Activated CD4-positive, alpha-beta T cell treated with anti-CD3 and anti-CD28 coated beads for 1 hour (primary cell): ENCODE measurements around the gene CDC5L.
"Not testable (repeated sequence)": the region's sequence is repeated elsewhere in the genome, so short reads cannot be mapped to it uniquely, and the experiment has no call there.

Experiments used
- DNase-seq: peaks from one replicate; pipeline ENCODE4 v3.0.0-alpha.2; 2020

CDC5L gene

GRCh38 chr6:44387346-44388134 lies at the start of gene CDC5L:
TSS of gene CDC5L (plus strand) at chr6:44387706. CDS start at chr6:44387824, 118 bp downstream.
- DNase-seq, result peak; percentile 84

GRCh38 chr6:44338228-44339122 lies 49.0 kb upstream of the CDC5L start:
- peak; percentile 46 for DNase-seq

- DNase-seq, result no peak
Observed at GRCh38 chr6:44339301-44339700, 48.2 kb upstream of the CDC5L start.

- no peak for DNase-seq
Observed at GRCh38 chr6:44339763-44340625, 47.5 kb upstream of the CDC5L start.

GRCh38 chr6:44341095-44341890 lies 46.2 kb upstream of the CDC5L start:
- no peak for DNase-seq

GRCh38 chr6:44342052-44342451 lies 45.5 kb upstream of the CDC5L start:
- no peak for DNase-seq

GRCh38 chr6:44342489-44342888 lies 45.0 kb upstream of the CDC5L start, which contains the start of gene SPATS1:
TSS of gene SPATS1 (plus strand) at chr6:44342650. CDS start at chr6:44343096, 446 bp downstream.
- no peak for DNase-seq

- DNase-seq, result not testable (repeated sequence)
Observed at GRCh38 chr6:44346818-44347217, 40.7 kb upstream of the CDC5L start.

GRCh38 chr6:44349904-44350649 lies 37.4 kb upstream of the CDC5L start:
- DNase-seq, result no peak

- not testable (repeated sequence) for DNase-seq
Observed at GRCh38 chr6:44350650-44350994, 36.9 kb upstream of the CDC5L start.

GRCh38 chr6:44352259-44352658 lies 35.2 kb upstream of the CDC5L start:
- DNase-seq, result no peak

GRCh38 chr6:44353336-44353735 lies 34.2 kb upstream of the CDC5L start:
- no peak for DNase-seq

- no peak for DNase-seq
Observed at GRCh38 chr6:44355640-44356039, 31.9 kb upstream of the CDC5L start.

- DNase-seq, result no peak
Observed at GRCh38 chr6:44356487-44356886, 31.0 kb upstream of the CDC5L start.

- no peak for DNase-seq
Observed at GRCh38 chr6:44359973-44360372, 27.5 kb upstream of the CDC5L start.

GRCh38 chr6:44361947-44362346 lies 25.6 kb upstream of the CDC5L start:
- no peak for DNase-seq

- DNase-seq, result no peak
Observed at GRCh38 chr6:44363377-44363926, 24.1 kb upstream of the CDC5L start.

GRCh38 chr6:44366781-44367180 lies 20.7 kb upstream of the CDC5L start:
- no peak for DNase-seq

GRCh38 chr6:44367681-44368080 lies 19.8 kb upstream of the CDC5L start:
- no peak for DNase-seq

- no peak for DNase-seq
Observed at GRCh38 chr6:44373051-44373450, 14.5 kb upstream of the CDC5L start.

GRCh38 chr6:44373787-44374186 lies 13.7 kb upstream of the CDC5L start:
- no peak for DNase-seq
